ENCODE data around the gene GNG4. TPM values are rescaled to one million over a fixed set of nuclear protein-coding genes. Genes with fewer than 3 reads are reported as not detected.

GNG4 gene
- total and polyA plus RNA-seq, 2 donors (not counting 1 experiment from before 2014, with no cell fraction given) = 0.52 TPM; not detected in 1

DNA sequence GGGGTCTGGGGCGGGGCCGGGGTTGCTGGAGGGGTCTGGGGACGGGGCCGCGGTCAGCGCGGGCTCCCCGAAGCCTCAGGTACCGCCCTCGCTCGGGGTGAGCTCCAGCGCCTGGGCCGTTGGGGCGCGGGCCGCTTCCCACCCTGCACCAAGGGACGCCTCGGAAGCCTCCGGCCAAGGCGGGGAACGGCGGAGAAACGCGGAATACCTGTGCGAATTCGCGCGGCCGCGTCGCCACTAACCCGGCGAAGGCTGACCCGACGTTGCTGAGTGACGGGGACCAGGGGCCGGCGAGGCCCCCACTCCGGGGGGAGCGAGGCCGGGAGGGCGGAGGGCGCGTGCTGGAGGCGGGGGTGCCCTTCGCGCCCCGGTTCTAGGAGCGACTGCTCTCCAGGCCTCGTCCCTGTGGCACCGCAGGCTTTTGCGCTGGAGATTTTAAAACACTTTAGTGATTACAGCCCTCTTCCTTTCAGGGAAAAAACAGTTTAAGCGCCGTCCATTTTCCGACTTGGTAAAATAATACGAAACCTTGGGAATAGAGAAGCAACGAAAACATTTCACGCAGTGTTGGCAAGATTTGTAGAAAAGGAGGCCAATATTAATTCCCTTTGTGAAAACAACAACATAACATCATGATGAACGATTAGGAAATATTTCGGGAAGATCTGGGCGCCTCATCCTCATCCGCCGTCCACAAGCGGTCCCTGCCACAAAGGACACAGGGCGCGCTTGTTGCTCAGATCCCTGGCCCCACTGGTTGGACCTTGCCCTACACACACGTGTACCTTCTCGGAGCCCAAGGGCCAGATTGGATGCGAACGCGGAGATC, 971 bp upstream of the GNG4 start:
- H3K9me3 Mint-ChIP-seq (ENCODE audit: insufficient read depth) = peaks cover 5% of the 10 kb centered on the region
- H3K27me3 Mint-ChIP-seq = peaks cover 65% of the 10 kb centered on the region
- H3K4me3 ChIP-seq (ENCODE audit: control extremely low read depth in 1 of 5, extremely low read depth in 1 of 5, insufficient read depth in 1 of 5, low read depth in 2 of 5, low read length in 4 of 5) = peak overlapping the region in 3 of 5 experiments; percentile 34 to 55 (median 38)
- peak overlapping the region; percentile 51 for H2AFZ ChIP-seq (ENCODE audit: insufficient read depth, low read depth, low read length, poor library complexity, severe bottlenecking)
- peak; percentile 42 for DNase-seq
- H3K27me3 ChIP-seq (replicated peaks in 1 of 4; ENCODE audit: control extremely low read depth in 1 of 4, control insufficient read depth in 3 of 4, insufficient read depth in 4 of 4, low read length in 3 of 4) = peaks cover 0 to 45% (median 28%) of the 10 kb centered on the region in 4 experiments
- peak overlapping the region; percentile 32 for H3K9ac ChIP-seq (ENCODE audit: low read length)
- no peak for ATAC-seq (ENCODE audit: low read depth)
- H3K36me3 ChIP-seq (replicated peaks in 1 of 2; ENCODE audit: control extremely low read depth in 1 of 2, control insufficient read depth in 1 of 2, extremely low read depth in 1 of 2, insufficient read depth in 2 of 2, low read length in 1 of 2) = no peaks in the 10 kb centered on the region
- H3K4me1 Mint-ChIP-seq = peaks cover 12% of the 10 kb centered on the region
- peaks cover 0 to 16% (median 0%) of the 10 kb centered on the region in 3 donors for H3K9me3 ChIP-seq (ENCODE audit: control extremely low read depth in 1 of 3, control insufficient read depth in 2 of 3, insufficient read depth in 1 of 3, low read length in 2 of 3)
- H3K4me2 ChIP-seq (replicated peaks; ENCODE audit: low read depth, low read length, poor library complexity, severe bottlenecking) = peak overlapping the region; percentile 93
- ChIA-PET CTCF (no interaction called here), POLR2A (no interaction called here)
- H3K79me2 ChIP-seq (ENCODE audit: control insufficient read depth, insufficient read depth, low read length) = no peaks in the 10 kb centered on the region
- H4K20me1 ChIP-seq (ENCODE audit: control insufficient read depth, insufficient read depth, low read length, poor library complexity, severe bottlenecking) = no peaks in the 10 kb centered on the region
- no peak for TF ChIP-seq CTCF (IDR thresholded peaks at IDR 0.05)
- TF ChIP-seq EZH2 (IDR thresholded peaks at IDR 0.05; ENCODE audit: borderline replicate concordance, insufficient read depth, low read depth, low read length, poor library complexity, severe bottlenecking) = peak; percentile 97
- H3K4me1 ChIP-seq (ENCODE audit: control insufficient read depth in 2 of 2, insufficient read depth in 2 of 2, low read length in 2 of 2) = peaks cover 20 to 22% of the 10 kb centered on the region in 2 donors
- peak overlapping the region; percentile 78 for H3K4me3 Mint-ChIP-seq
- WGBS (ENCODE audit: insufficient coverage) = 6% methylated on average over 65 of the region's 71 CpGs
- intact Hi-C loops (cut with micrococcal nuclease) = no loop called here
- no peak overlapping the region for H3K27ac ChIP-seq (ENCODE audit: low read length in 2 of 2)
- no peak overlapping the region for H3K27ac Mint-ChIP-seq

DNA sequence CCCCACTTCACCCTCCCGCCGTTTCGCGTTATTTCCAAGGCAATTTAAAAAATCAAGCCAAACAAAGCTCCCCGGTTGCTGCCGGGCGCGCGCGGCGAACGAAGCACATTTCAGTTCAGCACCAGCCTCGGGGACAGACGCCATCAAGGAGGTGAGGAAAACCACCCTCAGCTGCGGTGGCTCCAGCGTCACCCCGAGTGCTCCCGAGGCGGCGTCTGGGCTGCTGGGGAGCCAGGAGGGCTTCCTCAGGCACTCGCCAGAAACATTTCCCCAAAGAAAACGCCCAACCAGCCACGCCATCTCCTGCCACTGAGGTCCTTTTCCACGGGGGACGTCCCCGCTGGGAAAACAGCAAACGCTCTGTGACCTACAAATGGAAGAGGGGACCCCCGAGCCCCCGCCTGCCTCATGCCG, 623 bp downstream of the GNG4 start:
- CTCF ChIA-PET = no interaction called here
- Mint-ChIP-seq H3K27ac (peak overlapping the region; percentile 63), H3K4me1 (peaks cover 12% of the 10 kb centered on the region), H3K27me3 (peaks cover 67% of the 10 kb centered on the region), H3K9me3 (ENCODE audit: insufficient read depth) (peaks cover 3% of the 10 kb centered on the region), H3K4me3 (peak overlapping the region; percentile 84)
- intact Hi-C loops (cut with micrococcal nuclease) = no loop called here
- ATAC-seq (ENCODE audit: low read depth) = peak; percentile 65
- Histone ChIP-seq H3K27ac (ENCODE audit: low read length in 2 of 2) (no peak overlapping the region), H3K4me1 (ENCODE audit: control insufficient read depth in 2 of 2, insufficient read depth in 2 of 2, low read length in 2 of 2) (peaks cover 20 to 22% of the 10 kb centered on the region in 2 donors), H3K79me2 (ENCODE audit: control insufficient read depth, insufficient read depth, low read length) (no peaks in the 10 kb centered on the region), H3K4me2 (replicated peaks; ENCODE audit: low read depth, low read length, poor library complexity, severe bottlenecking) (peak overlapping the region; percentile 93), H3K27me3 (replicated peaks in 1 of 4; ENCODE audit: control extremely low read depth in 1 of 4, control insufficient read depth in 3 of 4, insufficient read depth in 4 of 4, low read length in 3 of 4) (peaks cover 0 to 53% (median 28%) of the 10 kb centered on the region in 4 experiments), H2AFZ (ENCODE audit: insufficient read depth, low read depth, low read length, poor library complexity, severe bottlenecking) (no peak overlapping the region), H3K36me3 (replicated peaks in 1 of 2; ENCODE audit: control extremely low read depth in 1 of 2, control insufficient read depth in 1 of 2, extremely low read depth in 1 of 2, insufficient read depth in 2 of 2, low read length in 1 of 2) (no peaks in the 10 kb centered on the region), H3K4me3 (ENCODE audit: control extremely low read depth in 1 of 5, extremely low read depth in 1 of 5, insufficient read depth in 1 of 5, low read depth in 2 of 5, low read length in 4 of 5) (peak overlapping the region in 4 of 5 experiments; percentile 8 to 58 (median 40)), H4K20me1 (ENCODE audit: control insufficient read depth, insufficient read depth, low read length, poor library complexity, severe bottlenecking) (no peaks in the 10 kb centered on the region), H3K9ac (ENCODE audit: low read length) (peak overlapping the region; percentile 53), H3K9me3 (ENCODE audit: control extremely low read depth in 1 of 3, control insufficient read depth in 2 of 3, insufficient read depth in 1 of 3, low read length in 2 of 3) (peaks cover 0 to 16% (median 0%) of the 10 kb centered on the region in 3 donors)
- no peak for TF ChIP-seq CTCF (IDR thresholded peaks at IDR 0.05)
- no peak for TF ChIP-seq EZH2 (IDR thresholded peaks at IDR 0.05; ENCODE audit: borderline replicate concordance, insufficient read depth, low read depth, low read length, poor library complexity, severe bottlenecking)
- peak; percentile 63 for DNase-seq
- 1% methylated on average over 30 of the region's 30 CpGs for WGBS (ENCODE audit: insufficient coverage)
- POLR2A ChIA-PET = no interaction called here

All from B cell (primary cell).